GM19239 (cell line): ENCODE results near the gene ATP9B.
"Not testable (repeated sequence)": the region's sequence is repeated elsewhere in the genome, so short reads cannot be mapped to it uniquely, and the experiment has no call there.

Experiments
- DNase-seq: peaks from one replicate; pipeline ENCODE4 v3.0.0; 2011; ENCODE audit warnings: low spot score; ENCODE audit not compliant: insufficient read length
- FAIRE-seq: peaks from 2 replicates; lab custom pipeline; 2011; peaks lifted over from hg19 to GRCh38; lab: Jason Lieb, UNC

The ATP9B gene

GRCh38 chr18:79121746-79122474 lies 52.7 kb downstream of the ATP9B start:
- DNase-seq (no peak), FAIRE-seq (no peak)

GRCh38 chr18:79123948-79124347 lies 54.8 kb downstream of the ATP9B start:
- no peak for FAIRE-seq

GRCh38 chr18:79129120-79129519 lies 59.9 kb downstream of the ATP9B start:
- FAIRE-seq (no peak), DNase-seq (no peak)

More at GRCh38 chr18:79123948-79124347, 54.8 kb downstream of the ATP9B start:
- DNase-seq, result no peak

GRCh38 chr18:79133724-79134123 lies 64.5 kb downstream of the ATP9B start:
- DNase-seq, result no peak
- FAIRE-seq, result no peak

- FAIRE-seq, result no peak
- no peak for DNase-seq
Observed at GRCh38 chr18:79135924-79136323, 66.7 kb downstream of the ATP9B start.

- no peak for FAIRE-seq
- no peak for DNase-seq
Observed at GRCh38 chr18:79136742-79137141, 67.5 kb downstream of the ATP9B start.

- no peak for FAIRE-seq
- DNase-seq, result no peak
Observed at GRCh38 chr18:79139206-79139605, 70.0 kb downstream of the ATP9B start.

GRCh38 chr18:79147014-79147413 lies 77.8 kb downstream of the ATP9B start:
- DNase-seq, result no peak
- FAIRE-seq, result no peak

- DNase-seq (no peak), FAIRE-seq (no peak)
Observed at GRCh38 chr18:79151191-79151590, 82.0 kb downstream of the ATP9B start.

GRCh38 chr18:79156327-79156726 lies 87.1 kb downstream of the ATP9B start:
- FAIRE-seq (no peak), DNase-seq (no peak)

GRCh38 chr18:79164706-79165105 lies 95.5 kb downstream of the ATP9B start:
- FAIRE-seq (no peak), DNase-seq (no peak)

- FAIRE-seq (no peak), DNase-seq (no peak)
Observed at GRCh38 chr18:79166702-79167101, 97.5 kb downstream of the ATP9B start.

GRCh38 chr18:79167526-79168190 lies 98.5 kb downstream of the ATP9B start:
- no peak for FAIRE-seq

GRCh38 chr18:79169958-79170555 lies 100.9 kb downstream of the ATP9B start:
- no peak for DNase-seq

More at GRCh38 chr18:79167526-79168190, 98.5 kb downstream of the ATP9B start:
- no peak for DNase-seq

GRCh38 chr18:79172331-79172730 lies 103.1 kb downstream of the ATP9B start:
- not testable (repeated sequence) for DNase-seq

More at GRCh38 chr18:79169958-79170555, 100.9 kb downstream of the ATP9B start:
- FAIRE-seq, result no peak

GRCh38 chr18:79173742-79174141 lies 104.5 kb downstream of the ATP9B start:
- no peak for FAIRE-seq
- DNase-seq, result no peak

More at GRCh38 chr18:79172331-79172730, 103.1 kb downstream of the ATP9B start:
- FAIRE-seq, result not testable (repeated sequence)

GRCh38 chr18:79178113-79178531 lies 108.9 kb downstream of the ATP9B start:
- no peak for FAIRE-seq
- DNase-seq, result no peak

GRCh38 chr18:79182047-79182713 lies 113.0 kb downstream of the ATP9B start:
- DNase-seq, result no peak
- FAIRE-seq, result no peak

GRCh38 chr18:79185648-79186047 lies 116.5 kb downstream of the ATP9B start:
- no peak for DNase-seq
- no peak for FAIRE-seq

- DNase-seq (no peak), FAIRE-seq (no peak)
Observed at GRCh38 chr18:79186649-79187048, 117.5 kb downstream of the ATP9B start.
